GM12864 (cell line): ENCODE data around the gene MYRF.

Source experiments
- DNase-seq: peaks from one replicate; pipeline ENCODE4 v3.0.0-alpha.2; 2011; ENCODE audit warnings: low read depth
- H3K4me3 ChIP-seq: 2 replicates; pipeline ENCODE4 v1.5.1; 2011; ENCODE audit warnings: mild to moderate bottlenecking, low read depth, low read length, control low read depth
- CTCF ChIP-seq: IDR thresholded peaks from 2 replicates; pipeline ENCODE4 v1.5.1; 2011; ENCODE audit warnings: low read depth, mild to moderate bottlenecking, moderate library complexity, low read length, control low read depth, inconsistent platforms; ENCODE audit errors: missing control alignments

The MYRF gene

GRCh38 chr11:61778920-61779650, 26.6 kb downstream of the MYRF start:
- H3K4me3 ChIP-seq: no peak overlapping the region
- DNase-seq: no peak
- no peak for TF ChIP-seq CTCF

GRCh38 chr11:61779666-61780525, 27.5 kb downstream of the MYRF start:
- DNase-seq: no peak
- TF ChIP-seq CTCF: no peak
- no peak overlapping the region for H3K4me3 ChIP-seq

- H3K4me3 ChIP-seq: no peak overlapping the region
- no peak for DNase-seq
- TF ChIP-seq CTCF: no peak
These were observed 28.2 kb downstream of the MYRF start for GRCh38 chr11:61780581-61781162.

GRCh38 chr11:61781585-61781984, 29.1 kb downstream of the MYRF start:
- no peak for TF ChIP-seq CTCF

GRCh38 chr11:61782299-61782698, 29.9 kb downstream of the MYRF start:
- no peak for TF ChIP-seq CTCF
- H3K4me3 ChIP-seq: no peak overlapping the region
- no peak for DNase-seq

More at GRCh38 chr11:61781585-61781984, 29.1 kb downstream of the MYRF start:
- no peak for DNase-seq
- H3K4me3 ChIP-seq: no peak overlapping the region

- no peak for DNase-seq
- TF ChIP-seq CTCF: no peak
- no peak overlapping the region for H3K4me3 ChIP-seq
These were observed 30.4 kb downstream of the MYRF start for GRCh38 chr11:61782841-61783240.
